Measurements from ENCODE around the gene MBOAT1.

MBOAT1 gene

DNA sequence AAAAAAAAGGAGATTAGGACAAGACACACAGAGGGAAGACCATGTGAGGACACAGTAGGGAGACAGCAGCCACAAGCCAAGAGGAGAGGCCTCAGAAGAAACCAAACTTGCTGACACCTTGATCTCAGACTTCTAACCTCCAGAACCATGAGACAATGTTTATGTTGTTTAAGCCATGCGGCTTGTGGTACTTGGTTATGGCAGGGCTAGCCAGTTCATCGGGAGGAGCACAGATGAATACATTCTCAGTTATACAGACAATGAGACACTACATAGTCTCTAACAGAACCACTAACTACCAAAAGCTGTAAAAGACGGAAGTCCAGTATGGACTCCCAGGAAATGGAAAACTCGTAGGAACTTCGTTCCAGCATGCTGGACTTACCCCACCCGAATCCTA, 116.8 kb downstream of the MBOAT1 start:
- TF ChIP-seq EZH2phosphoT487 (IDR thresholded peaks at IDR 0.05; ENCODE audit: borderline replicate concordance) = no peak
- TF ChIP-seq, protein P1, sequence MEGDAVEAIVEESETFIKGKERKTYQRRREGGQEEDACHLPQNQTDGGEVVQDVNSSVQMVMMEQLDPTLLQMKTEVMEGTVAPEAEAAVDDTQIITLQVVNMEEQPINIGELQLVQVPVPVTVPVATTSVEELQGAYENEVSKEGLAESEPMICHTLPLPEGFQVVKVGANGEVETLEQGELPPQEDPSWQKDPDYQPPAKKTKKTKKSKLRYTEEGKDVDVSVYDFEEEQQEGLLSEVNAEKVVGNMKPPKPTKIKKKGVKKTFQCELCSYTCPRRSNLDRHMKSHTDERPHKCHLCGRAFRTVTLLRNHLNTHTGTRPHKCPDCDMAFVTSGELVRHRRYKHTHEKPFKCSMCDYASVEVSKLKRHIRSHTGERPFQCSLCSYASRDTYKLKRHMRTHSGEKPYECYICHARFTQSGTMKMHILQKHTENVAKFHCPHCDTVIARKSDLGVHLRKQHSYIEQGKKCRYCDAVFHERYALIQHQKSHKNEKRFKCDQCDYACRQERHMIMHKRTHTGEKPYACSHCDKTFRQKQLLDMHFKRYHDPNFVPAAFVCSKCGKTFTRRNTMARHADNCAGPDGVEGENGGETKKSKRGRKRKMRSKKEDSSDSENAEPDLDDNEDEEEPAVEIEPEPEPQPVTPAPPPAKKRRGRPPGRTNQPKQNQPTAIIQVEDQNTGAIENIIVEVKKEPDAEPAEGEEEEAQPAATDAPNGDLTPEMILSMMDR (conservative IDR thresholded peaks at IDR 0.05; ENCODE audit: low read length) = no peak
- no peak overlapping the region for H3K4me2 ChIP-seq (ENCODE audit: low read depth, low read length, poor library complexity, severe bottlenecking)

DNA sequence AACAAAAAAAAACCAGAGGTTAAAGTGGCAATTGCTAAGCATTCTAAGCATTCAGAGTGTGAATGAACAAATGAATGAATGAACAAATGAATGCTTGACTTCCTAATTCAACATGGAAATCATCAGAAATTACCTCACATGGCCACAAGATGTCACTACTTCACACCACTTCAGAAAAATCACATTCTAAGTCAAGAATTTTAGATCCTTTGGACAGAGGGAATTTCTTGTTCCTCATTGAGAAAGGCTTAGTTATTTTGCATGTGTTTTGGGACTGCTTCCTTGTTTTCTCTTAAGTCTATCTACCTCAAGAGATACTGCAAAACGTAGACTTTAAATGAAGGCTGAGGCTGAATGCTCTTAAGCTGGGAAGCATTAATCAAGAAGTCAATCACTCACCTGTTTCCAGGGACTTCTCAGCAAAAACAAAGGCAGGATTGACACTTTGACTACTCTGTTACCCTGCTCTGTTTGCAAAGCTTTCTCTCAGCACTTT, 120.2 kb downstream of the MBOAT1 start:
- Histone ChIP-seq H3K4me2 (ENCODE audit: low read depth, low read length, poor library complexity, severe bottlenecking) (no peak overlapping the region), H3K4me3 (ENCODE audit: low read length, poor library complexity, severe bottlenecking) (no peak overlapping the region), H2AFZ (ENCODE audit: low read length) (no peak overlapping the region)

More for the DNA sequence above, 116.8 kb downstream of the MBOAT1 start:
- no peak overlapping the region for H3K9ac ChIP-seq (ENCODE audit: low read depth, low read length, poor library complexity, severe bottlenecking)
- H2AFZ ChIP-seq (ENCODE audit: low read length) = no peak overlapping the region
- no peaks in the 10 kb centered on the region for H3K36me3 ChIP-seq (ENCODE audit: insufficient read depth, low read length)
- H3K27me3 ChIP-seq (ENCODE audit: insufficient read depth, low read length, poor library complexity, severe bottlenecking) = no peaks in the 10 kb centered on the region
- no peaks in the 10 kb centered on the region for H3F3A ChIP-seq (ENCODE audit: low read depth)
- no peaks in the 10 kb centered on the region for H3K79me2 ChIP-seq (ENCODE audit: insufficient read depth, low read length)
- H4K20me1 ChIP-seq (ENCODE audit: insufficient read depth, low read length, poor library complexity, severe bottlenecking) = no peaks in the 10 kb centered on the region
- H3K4me3 ChIP-seq (ENCODE audit: low read length, poor library complexity, severe bottlenecking) = no peak overlapping the region
- no peaks in the 10 kb centered on the region for H3K9me3 ChIP-seq (ENCODE audit: insufficient read depth, low read depth, low read length)
- no peaks in the 10 kb centered on the region for H3K4me1 ChIP-seq (ENCODE audit: insufficient read depth, low read length, poor library complexity, severe bottlenecking)
- no peaks in the 10 kb centered on the region for H3K9me2 ChIP-seq (replicated peaks; ENCODE audit: low read depth, low read length)

DNA sequence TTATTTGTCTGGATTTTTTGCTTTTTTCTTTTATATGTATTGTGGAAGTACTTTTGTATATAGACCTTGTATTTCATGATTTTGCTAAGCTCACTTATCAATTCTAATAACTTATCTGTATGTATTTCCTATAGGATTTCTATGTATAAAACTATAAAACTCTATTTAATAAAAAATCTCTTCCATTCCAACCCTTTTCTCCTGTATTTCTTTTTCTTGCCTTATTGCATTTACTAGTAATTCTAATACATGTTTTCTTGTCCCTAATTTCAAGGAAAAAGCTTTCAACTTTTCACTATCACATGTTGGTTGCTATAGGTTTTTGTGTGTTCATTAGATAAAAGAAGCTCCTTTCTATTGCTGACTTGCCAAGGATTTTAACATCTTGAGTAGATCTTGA, 125.3 kb downstream of the MBOAT1 start:
- Histone ChIP-seq H3F3A (ENCODE audit: low read depth) (no peaks in the 10 kb centered on the region), H3K9me3 (ENCODE audit: insufficient read depth, low read depth, low read length) (peaks cover 6% of the 10 kb centered on the region; the same call in 1 of the 2 replicates), H3K4me3 (ENCODE audit: low read length, poor library complexity, severe bottlenecking) (no peak overlapping the region), H3K36me3 (ENCODE audit: insufficient read depth, low read length) (no peaks in the 10 kb centered on the region), H3K4me2 (ENCODE audit: low read depth, low read length, poor library complexity, severe bottlenecking) (no peak overlapping the region), H2AFZ (ENCODE audit: low read length) (no peak overlapping the region), H4K20me1 (ENCODE audit: insufficient read depth, low read length, poor library complexity, severe bottlenecking) (no peaks in the 10 kb centered on the region), H3K4me1 (ENCODE audit: insufficient read depth, low read length, poor library complexity, severe bottlenecking) (no peaks in the 10 kb centered on the region), H3K27me3 (ENCODE audit: insufficient read depth, low read length, poor library complexity, severe bottlenecking) (no peaks in the 10 kb centered on the region), H3K9me2 (replicated peaks; ENCODE audit: low read depth, low read length) (no peaks in the 10 kb centered on the region), H3K79me2 (ENCODE audit: insufficient read depth, low read length) (no peaks in the 10 kb centered on the region), H3K9ac (ENCODE audit: low read depth, low read length, poor library complexity, severe bottlenecking) (no peak overlapping the region)
- no peak for TF ChIP-seq EZH2phosphoT487 (IDR thresholded peaks at IDR 0.05; ENCODE audit: borderline replicate concordance)
- TF ChIP-seq, protein P1 (conservative IDR thresholded peaks at IDR 0.05; ENCODE audit: low read length) = no peak

More for the DNA sequence above, 120.2 kb downstream of the MBOAT1 start:
- Histone ChIP-seq H3K79me2 (ENCODE audit: insufficient read depth, low read length) (no peaks in the 10 kb centered on the region), H3K9me2 (replicated peaks; ENCODE audit: low read depth, low read length) (no peaks in the 10 kb centered on the region), H3K9ac (ENCODE audit: low read depth, low read length, poor library complexity, severe bottlenecking) (no peak overlapping the region), H3K27me3 (ENCODE audit: insufficient read depth, low read length, poor library complexity, severe bottlenecking) (no peaks in the 10 kb centered on the region), H3K36me3 (ENCODE audit: insufficient read depth, low read length) (no peaks in the 10 kb centered on the region), H3F3A (ENCODE audit: low read depth) (no peaks in the 10 kb centered on the region), H3K4me1 (ENCODE audit: insufficient read depth, low read length, poor library complexity, severe bottlenecking) (no peaks in the 10 kb centered on the region), H4K20me1 (ENCODE audit: insufficient read depth, low read length, poor library complexity, severe bottlenecking) (no peaks in the 10 kb centered on the region), H3K9me3 (ENCODE audit: insufficient read depth, low read depth, low read length) (peaks cover under 1% of the 10 kb centered on the region; the same call in 1 of the 2 replicates)
- TF ChIP-seq, protein P1 (conservative IDR thresholded peaks at IDR 0.05; ENCODE audit: low read length) = peak; percentile 77
- no peak for TF ChIP-seq EZH2phosphoT487 (IDR thresholded peaks at IDR 0.05; ENCODE audit: borderline replicate concordance)

Data from Loucy (cell line).